Stimulated activated naive CD4-positive, alpha-beta T cell treated with Interleukin-2 at 50 U/mL for 16 hours (primary cell): ENCODE data around the gene DPYD.

ENCODE experiments used
- DNase-seq: peaks from one replicate; lab custom pipeline; 2025; lab: John Stamatoyannopoulos, UW

The DPYD gene

DNA sequence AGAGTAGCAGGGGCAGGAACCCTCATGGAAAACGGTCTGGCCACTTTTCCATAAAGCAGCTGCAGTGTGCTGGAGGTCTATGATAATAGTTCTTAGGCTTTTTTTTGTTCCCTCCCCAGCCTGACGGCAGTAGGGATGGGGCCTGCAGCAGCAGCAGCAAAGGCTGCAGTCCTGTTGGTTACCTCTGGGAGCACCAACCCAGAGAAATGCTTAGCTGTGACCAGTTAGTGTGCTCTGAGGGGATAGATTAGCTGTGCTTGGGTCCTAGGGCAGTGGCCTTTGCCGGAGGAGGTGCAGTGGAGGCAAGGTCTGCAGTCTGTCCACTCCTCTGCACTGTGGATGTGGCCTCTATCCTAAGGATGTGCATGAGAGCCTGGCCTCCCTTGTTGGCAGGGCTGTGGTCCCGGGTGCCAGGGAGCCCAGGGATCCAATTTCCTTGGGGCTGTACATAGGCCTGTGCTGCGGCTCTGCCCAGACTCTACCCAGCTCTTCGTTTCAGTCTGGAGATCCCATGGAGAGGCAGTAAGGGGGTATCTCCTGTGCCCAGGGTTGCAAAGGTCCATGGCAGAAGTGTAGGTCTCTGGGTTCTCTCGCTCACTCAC lies 876.6 kb downstream of the DPYD start:
- DNase-seq: no peak

DNA sequence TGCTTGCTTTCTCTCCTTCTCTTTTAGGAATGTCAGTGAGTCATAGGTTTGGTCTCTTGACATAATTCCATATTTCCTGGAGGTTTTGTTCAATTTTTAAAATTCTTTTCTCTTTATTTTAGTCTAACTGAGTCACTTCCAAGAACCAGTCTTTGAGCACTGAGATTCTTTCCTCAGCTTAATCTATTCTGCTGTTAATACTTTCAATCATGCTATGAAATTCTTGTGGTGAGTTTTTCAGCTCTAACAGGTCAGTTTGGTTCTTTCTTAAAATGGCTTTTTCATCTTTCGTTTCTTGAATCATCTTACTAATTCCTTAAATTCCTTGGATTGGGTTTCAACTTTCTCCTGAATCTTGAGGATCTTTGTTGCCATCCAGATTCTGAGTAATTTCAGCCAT lies 878.3 kb downstream of the DPYD start:
- DNase-seq: no peak

DNA sequence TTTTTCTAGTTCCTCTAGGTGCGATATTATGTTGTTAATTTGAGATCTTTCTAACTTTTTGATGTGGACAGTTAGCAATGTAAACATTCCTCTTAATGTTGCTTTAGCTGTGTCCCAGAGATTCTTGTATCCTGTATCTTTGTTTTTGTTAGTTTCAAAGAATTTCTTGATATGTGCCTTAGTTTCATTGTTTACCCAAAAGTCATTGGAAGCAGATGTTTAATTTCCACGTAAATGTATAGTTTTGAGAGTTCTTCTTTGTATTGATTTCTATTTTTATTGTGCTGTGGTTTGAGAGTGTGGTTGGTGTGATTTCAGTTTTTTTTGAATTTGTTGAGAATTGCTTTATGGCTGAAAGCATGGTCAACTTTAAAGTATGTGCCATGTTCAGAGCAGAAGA lies 879.8 kb downstream of the DPYD start:
- DNase-seq: no peak

DNA sequence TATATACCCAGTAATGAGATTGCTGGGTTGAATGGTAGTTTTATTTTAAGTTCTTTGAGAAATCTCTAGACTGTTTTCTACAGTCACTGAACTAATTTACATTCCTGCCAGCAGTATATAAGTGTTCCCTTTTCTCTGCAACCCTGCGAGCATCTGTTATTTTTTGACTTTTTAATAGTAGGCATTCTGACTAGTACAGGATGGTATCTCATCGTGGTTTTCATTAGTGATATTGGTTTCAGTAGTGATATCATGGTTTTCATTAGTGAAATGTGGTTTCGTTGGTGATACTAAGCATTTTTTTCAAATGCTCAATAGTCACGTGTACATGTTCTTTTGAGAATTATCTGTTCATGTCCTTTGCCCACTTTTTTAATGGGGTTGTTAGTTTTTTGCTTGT lies 882.4 kb downstream of the DPYD start:
- DNase-seq: no peak

DNA sequence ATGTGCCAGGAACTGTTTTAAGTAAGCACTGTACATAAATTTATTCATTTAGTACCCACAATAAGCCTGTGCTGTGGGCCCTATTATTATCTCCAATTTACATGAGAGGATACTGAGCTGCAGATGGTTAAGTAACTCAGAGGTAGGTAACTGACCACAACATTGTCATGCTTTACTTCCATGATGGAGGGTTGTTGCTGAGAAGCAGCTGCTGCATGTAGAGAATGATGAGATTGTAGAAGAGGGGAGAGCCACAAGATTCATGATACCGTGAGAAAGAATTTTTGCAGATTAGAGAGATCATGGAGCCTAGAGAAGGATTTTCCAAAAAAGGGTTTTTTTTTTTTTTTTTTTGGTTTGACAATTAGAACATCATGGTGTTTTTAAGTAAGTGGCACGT lies 886.2 kb downstream of the DPYD start:
- DNase-seq: no peak

DNA sequence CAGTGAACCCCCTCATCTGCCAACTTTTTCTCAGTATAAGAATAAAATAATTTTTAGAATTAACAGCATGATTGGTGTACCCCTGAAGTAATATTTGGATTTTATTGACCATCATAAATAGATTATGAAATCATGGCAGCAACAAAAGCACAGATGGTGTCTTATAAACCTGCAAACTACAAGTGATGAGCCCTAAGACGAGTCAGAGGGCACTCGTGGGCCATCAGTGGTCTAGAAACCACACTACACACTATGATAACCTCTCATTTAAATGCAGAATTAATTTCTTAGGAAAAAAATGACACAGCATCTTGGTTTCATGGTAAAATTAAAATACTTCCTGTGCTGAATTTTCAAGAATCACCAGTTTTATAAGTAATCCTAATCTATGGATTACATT lies 886.9 kb downstream of the DPYD start:
- DNase-seq: no peak
